Adrenal gland (tissue), 5 donors: ENCODE measurements around the gene FBXO3.

ENCODE experiments used
- CTCF ChIP-seq, 6 experiments: fragments of 450-650 bp in 4 of 6; fragments of 200-600 bp in 2 of 6; sonication (generic) in 1 of 6; IDR thresholded peaks; 1 replicate in 5 of 6; 2 replicates in 1 of 6; pipeline versions ENCODE4 v1.5.1 to v1.8.0; 2016 to 2021; ENCODE audit warnings: antibody characterized with exemption in 6 of 6, mild to moderate bottlenecking in 2 of 6, moderate library complexity in 1 of 6
- POLR2A ChIP-seq, 2 donors: fragments of 450-650 bp; IDR thresholded peaks; one replicate each; pipeline ENCODE4 v1.6.1; 2017; ENCODE audit warnings: antibody characterized with exemption in 2 of 2, mild to moderate bottlenecking in 2 of 2, moderate library complexity in 1 of 2
- donor health status: DM: no; HTN: no; CAD: no.

GRCh38 chr11:33701302-33702230, 72.8 kb downstream of the FBXO3 start:
- TF ChIP-seq CTCF (IDR thresholded peaks at IDR 0.05) (no peak), POLR2A (IDR thresholded peaks at IDR 0.05) (no peak)
